ENCODE measurements around the gene HLA-DOB. TPM values are rescaled to one million over a fixed set of nuclear protein-coding genes. Genes with fewer than 3 reads are reported as not detected.

HLA-DOB gene
- total RNA-seq (2014; rRNA removed; shearing (Covaris generic); ENCODE audit: low replicate concordance) = not detected in 2 replicates

DNA sequence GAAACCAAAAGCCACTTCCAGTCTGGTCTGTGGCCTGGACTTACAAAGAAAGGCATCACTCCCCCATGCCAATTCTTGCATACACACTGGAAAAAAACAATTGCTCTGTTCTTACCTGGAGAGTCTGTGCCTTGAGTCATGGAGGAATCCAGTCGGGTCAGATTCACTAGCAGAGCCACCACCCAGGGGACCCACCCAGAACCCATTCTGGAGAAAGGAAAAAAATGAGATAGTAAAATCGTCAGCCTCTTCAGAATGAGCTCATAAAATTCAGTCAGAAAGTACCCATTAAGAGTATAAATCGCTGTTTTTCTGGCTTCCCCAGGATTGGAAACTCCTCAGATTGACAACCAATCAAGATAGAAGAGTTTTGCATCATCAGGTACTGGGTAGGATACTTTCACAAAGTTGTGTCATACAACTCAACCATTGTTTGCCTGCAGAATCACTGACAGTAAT, at the start of gene HLA-DOB:
HLA-DOB (minus strand) TSS at position 257 of the 459 bp plus-strand sequence; CDS start at position 206, 51 bp downstream.
- no peak for DNase-seq (ENCODE audit: low read depth)
- in situ Hi-C loops (cut with HindIII; ENCODE audit: low pct_unique_long_range_greater_than_20kb, low sequenced_read_pairs) = no loop called here

DNA sequence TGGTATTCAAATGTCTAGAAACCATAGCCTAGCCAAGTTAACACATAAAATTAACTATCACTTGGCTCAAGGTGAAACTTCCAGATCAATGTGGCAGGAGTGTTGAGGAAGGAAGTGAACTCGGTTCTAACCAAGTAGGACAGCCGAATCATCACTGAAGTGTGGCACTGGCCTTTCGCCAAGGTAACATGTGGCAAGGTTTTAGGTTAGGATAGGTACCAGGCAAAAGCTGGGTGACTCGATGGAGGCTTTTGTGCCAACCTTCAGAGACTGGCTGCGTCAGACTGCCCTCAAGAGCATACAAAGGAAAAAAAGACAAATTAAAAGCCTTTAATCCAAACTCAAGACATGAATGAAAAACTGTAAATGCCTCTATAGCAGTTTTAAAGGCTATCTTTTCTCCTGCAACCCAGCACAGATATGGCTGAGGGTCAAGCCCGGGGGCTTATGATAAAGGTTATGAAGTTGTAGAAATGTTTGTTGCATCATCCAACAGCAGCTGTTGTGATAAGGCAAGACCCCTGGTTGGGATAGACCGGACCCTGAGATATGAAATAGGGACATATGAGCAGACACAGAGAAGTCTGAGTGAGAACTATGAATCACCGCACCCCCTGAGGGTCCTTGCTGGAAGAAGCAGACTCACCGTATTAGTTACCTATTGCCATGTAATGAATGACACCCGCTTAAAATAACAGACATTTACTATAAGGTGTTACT, 49.1 kb upstream of the HLA-DOB start:
- in situ Hi-C loops (cut with HindIII; ENCODE audit: low pct_unique_long_range_greater_than_20kb, low sequenced_read_pairs) = no loop called here
- no peak for DNase-seq (ENCODE audit: low read depth)

DNA sequence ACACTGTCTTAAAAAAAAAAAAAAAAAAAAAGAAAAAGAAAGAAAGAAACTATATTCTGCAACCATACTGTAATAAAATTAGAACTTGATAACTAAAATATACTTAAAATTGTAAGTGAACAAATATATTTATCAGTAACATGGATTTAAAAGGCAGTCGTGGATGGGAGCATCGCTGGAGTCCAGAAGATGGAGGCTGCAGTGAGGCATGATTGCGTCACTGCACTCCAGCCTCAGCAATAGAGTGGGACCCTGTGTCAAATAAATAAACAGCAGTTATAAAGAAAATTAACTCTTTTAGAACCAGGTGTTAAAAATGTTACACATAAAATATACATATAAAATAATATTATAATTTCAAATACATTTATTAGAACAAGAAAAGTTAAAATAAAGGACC, 45.9 kb upstream of the HLA-DOB start:
- in situ Hi-C loops (cut with HindIII; ENCODE audit: low pct_unique_long_range_greater_than_20kb, low sequenced_read_pairs) = no loop called here
- no peak for DNase-seq (ENCODE audit: low read depth)

DNA sequence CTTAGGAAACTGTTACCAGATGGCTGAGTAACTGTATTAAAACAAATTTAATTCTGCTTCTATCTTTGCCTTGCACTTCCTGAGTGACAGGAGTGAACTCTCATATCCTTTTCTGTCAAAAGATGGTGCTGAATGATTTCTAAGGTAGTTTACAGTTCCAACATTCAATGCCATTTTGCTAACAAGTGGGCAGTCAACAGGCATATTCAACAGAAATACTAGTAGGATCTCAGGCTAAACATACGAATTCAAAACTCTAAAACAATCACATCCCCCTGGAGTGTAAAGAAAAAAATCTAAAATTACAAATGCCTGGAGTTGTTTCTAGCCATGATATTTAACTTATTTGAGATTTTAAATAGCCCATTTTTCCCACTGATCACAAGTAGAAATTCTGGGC, 43.9 kb upstream of the HLA-DOB start:
- in situ Hi-C loops (cut with HindIII; ENCODE audit: low pct_unique_long_range_greater_than_20kb, low sequenced_read_pairs) = no loop called here
- no peak for DNase-seq (ENCODE audit: low read depth)

DNA sequence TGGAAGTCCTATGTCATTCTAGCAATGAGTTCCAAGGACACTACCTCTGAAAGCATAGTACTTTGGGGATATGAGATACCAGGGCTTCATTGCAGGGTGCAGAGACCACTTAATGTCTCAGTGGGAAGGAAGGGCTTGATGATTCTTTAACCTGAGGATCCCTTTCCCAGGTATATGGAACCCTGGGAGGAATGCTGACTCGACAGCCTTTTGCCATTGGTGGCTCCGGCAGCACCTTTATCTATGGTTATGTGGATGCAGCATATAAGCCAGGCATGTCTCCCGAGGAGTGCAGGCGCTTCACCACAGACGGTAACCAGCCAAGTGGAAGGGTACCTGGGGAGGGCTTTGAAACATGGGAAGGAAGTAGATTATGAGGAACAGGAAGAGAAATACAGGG, 41.4 kb upstream of the HLA-DOB start:
- in situ Hi-C loops (cut with HindIII; ENCODE audit: low pct_unique_long_range_greater_than_20kb, low sequenced_read_pairs) = no loop called here
- DNase-seq (ENCODE audit: low read depth) = no peak

DNA sequence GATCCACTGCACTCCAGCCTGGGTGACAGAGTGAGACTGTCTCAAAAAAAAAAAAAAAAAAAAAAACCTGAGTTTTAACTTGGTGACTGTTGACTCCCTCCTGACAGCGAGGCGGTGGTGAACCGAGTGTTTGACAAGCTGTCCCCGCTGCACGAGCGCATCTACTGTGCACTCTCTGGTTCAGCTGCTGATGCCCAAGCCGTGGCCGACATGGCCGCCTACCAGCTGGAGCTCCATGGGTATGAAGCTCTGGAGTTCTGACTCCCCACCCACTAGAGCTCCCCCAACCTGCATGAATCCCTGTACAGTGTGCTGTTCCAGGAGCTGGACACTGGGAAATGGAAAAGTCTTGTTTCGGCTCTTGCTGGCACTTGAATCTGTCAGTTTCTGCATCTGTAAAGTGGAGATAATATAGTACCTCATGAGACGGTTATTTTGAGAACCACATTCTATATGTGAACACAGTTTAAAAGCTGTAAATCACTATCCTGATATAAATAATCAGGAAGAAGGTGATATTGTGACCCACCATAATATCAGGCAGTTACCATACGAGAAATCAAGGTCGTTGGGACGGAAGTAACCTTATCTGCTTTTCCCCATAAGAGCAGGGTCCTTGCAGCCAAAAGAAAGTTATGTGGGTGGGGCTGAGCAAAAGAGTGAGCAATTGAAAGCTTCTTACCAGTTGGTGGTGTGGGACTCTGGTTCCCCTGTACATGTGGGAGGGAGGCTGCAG, 40.5 kb upstream of the HLA-DOB start:
- in situ Hi-C loops (cut with HindIII; ENCODE audit: low pct_unique_long_range_greater_than_20kb, low sequenced_read_pairs) = no loop called here
- DNase-seq (ENCODE audit: low read depth) = no peak

DNA sequence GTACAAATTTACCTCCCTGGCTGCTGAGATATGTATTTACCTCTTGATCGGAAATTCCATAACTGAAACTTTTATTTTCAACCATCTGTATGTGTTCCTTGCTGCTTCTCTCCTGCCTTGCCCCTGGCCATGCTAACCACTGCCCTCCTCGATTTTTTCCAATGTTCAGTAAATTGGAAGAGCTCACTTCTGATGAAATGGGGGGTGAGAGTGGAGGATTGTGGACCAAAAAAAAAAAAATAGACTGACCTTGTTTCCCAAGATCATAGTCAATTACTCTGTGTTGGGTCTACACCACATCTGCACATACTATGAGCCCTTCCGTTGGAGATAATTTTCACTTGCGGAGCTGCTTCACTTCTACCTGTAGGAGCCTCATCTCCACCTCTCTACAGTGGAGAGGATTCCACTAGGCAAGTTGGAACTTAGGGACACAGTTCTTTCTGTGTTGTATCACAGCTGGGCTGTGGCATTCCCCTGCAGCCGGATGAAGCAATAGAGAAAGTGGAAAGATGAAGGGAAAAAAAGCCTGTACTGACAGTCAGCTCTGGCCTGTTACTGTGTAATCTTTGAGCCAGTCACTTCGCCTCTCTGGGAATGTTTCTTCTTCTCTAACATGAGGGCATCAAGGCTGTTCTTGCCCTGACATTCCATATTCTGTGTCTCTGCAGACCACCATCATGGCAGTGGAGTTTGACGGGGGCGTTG, 38.8 kb upstream of the HLA-DOB start:
- in situ Hi-C loops (cut with HindIII; ENCODE audit: low pct_unique_long_range_greater_than_20kb, low sequenced_read_pairs) = no loop called here
- no peak for DNase-seq (ENCODE audit: low read depth)

DNA sequence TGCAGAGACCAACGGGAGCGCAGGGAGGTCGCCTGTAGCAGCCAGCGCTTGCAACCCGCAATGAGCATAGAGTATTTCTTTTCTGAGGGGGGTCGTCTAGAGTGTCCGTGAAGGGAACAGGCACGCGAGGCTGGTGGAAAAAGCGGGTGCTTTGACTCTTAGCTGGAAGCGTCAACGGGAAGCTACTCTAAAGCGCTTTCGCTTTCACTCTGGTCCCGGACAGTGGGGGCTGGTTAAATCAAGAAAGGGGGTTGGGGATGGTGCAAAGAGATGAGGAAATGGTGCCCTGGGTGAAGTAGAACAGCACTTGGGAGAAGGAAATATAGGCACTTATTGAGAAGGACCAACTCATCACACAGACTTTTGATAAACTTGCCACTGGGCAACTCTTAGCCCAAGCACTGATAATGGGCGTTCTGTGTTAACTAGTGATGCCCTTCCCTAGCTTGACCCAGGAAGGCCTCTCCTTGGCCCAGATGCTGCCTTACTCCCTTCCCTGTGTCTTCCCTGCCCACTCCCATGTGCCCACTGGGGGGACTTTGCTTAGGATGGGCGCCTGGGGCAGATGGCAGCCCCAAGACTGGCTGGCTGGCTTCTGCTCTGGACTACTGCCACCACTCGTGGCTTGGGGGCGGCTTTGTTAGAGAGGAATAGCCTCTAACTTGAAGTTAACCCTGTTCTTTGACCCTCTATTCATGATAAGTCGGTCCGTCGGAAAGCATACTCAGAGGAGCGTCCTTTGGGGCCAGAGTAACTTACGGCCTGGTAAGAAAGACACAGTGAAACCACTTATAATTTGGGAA, 37.8 kb upstream of the HLA-DOB start:
- no peak for DNase-seq (ENCODE audit: low read depth)
- in situ Hi-C loops (cut with HindIII; ENCODE audit: low pct_unique_long_range_greater_than_20kb, low sequenced_read_pairs) = no loop called here

DNA sequence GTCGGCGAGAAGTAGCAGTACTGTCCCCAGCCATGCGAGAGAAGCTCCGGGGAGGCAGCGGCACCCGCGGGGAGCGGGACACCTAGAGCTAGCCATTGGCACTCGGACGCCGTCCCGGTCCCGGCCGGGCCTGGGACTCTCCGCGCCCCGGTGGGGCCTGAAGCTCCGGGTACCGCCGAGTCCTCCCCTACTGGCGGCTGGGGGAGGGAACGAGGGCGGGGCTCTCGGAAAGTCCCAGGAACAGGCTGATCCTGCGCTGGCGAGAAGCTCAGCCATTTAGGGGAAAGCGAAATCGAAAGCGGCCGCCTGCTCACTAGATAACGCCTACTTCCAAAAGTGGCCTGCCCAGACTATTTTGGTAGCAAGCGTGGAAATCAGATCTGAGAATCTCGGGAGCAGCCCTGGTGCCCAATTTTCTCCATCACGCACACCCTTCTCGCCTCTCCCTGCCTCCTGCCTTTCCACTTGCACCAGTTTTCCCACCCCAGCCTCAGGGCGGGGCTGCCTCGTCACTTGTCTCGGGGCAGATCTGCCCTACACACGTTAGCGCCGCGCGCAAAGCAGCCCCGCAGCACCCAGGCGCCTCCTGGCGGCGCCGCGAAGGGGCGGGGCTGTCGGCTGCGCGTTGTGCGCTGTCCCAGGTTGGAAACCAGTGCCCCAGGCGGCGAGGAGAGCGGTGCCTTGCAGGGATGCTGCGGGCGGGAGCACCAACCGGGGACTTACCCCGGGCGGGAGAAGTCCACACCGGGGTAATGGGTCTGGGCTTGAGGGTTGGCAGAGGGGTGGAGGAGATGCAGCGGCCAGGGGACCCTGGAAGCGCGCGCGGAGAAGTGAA, 37.0 kb upstream of the HLA-DOB start, which contains the start of the genes PSMB9 and TAP1:
PSMB9 (plus strand) TSS at position 652 of the 835 bp plus-strand sequence; CDS start at position 690, 38 bp downstream.
TAP1 (minus strand) TSS at position 164 of the 835 bp plus-strand sequence; CDS start at position 96, 68 bp downstream.
- DNase-seq (ENCODE audit: low read depth) = peak; percentile 97
- in situ Hi-C loops (cut with HindIII; ENCODE audit: low pct_unique_long_range_greater_than_20kb, low sequenced_read_pairs) = no loop called here

DNA sequence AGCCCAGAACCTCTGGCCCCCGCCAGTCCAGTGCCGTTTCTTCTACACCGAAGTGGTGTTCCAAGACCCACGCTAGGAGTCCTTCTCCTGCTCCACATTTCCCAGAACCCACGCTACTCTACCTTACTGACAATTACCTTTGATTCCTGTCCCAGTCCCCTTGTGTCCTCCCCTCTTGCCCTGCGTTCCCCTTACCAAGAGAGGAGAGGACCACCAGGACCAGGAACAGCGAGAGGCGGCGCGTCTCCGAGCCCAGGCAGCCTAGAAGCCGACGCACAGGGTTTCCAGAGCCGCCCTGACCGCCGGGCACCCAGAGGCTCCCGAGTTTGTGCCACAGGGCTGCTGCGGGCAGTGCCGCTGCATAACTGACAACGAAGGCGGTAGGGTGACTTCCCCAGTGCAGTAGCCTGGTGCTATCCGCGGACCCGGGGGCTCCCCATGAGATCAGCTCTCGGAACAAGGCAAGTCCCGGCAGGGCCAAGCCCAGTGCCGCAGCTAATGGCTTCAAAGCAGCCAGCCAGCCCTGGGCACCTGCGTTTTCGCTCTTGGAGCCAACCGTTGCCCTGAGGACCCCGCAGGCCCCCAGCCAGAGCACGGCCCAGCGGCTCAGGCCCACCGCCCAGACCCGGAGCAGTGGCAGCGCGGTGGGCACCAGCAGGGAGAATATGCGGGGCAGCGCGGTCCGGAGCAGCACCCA, 36.2 kb upstream of the HLA-DOB start:
- in situ Hi-C loops (cut with HindIII; ENCODE audit: low pct_unique_long_range_greater_than_20kb, low sequenced_read_pairs) = no loop called here
- DNase-seq (ENCODE audit: low read depth) = no peak

DNA sequence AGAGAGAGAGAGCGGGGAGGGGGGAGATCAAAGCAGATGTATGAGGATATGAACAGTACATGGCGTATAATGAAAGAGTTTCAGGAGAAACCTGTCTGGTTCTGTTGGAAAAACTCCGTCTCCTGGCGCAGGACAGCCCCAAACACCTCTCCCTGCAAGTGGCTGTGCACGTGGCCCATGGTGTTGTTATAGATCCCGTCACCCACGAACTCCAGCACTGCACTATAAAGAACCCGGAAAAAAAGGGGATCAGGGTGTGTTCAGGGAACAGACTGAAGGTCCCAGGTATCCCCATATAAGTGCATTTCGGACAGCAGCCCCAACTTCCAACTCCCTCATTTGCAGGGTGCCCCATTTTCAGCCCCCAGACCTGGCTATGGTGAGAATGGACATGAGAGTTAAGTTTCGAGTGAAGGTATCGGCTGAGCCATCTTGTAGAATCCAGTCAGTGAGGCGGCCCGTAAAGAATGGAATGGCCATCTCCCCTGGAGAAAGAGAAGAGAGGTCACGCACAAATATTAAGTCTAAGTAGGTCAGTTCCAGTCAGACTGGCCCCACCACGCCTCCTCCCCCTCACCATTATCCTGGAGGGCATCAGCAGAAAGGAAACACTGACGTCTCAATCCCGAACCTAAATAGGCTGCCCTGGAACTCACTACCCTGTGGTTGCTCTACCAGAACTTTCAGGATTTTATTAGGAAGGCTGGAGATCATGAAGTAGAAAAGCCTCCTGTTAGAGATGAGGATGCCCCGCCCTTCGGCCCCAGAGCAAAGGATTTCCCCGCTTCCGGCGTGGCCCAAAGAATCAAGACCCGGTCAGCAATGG, 35.4 kb upstream of the HLA-DOB start:
- in situ Hi-C loops (cut with HindIII; ENCODE audit: low pct_unique_long_range_greater_than_20kb, low sequenced_read_pairs) = no loop called here
- DNase-seq (ENCODE audit: low read depth) = no peak

DNA sequence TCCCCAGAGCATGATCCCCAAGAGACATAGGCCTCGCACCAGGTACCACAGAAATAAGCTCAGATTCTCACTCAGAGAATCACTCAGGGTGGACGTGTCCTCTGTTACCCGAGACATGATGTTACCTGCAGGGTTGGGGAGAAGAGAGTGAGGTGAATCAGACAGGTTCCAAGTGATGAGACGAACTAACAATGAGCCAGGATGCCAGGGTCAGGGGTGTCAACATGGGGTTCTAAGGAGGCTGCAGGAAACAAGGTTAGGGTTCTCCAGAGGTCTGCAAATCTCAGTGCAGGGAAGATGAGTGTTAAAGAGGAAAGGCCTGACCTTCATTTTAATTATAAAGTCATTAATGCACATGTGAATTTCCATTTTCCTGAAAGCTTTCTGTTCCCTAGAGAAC, 34.2 kb upstream of the HLA-DOB start:
- no peak for DNase-seq (ENCODE audit: low read depth)
- in situ Hi-C loops (cut with HindIII; ENCODE audit: low pct_unique_long_range_greater_than_20kb, low sequenced_read_pairs) = no loop called here

DNA sequence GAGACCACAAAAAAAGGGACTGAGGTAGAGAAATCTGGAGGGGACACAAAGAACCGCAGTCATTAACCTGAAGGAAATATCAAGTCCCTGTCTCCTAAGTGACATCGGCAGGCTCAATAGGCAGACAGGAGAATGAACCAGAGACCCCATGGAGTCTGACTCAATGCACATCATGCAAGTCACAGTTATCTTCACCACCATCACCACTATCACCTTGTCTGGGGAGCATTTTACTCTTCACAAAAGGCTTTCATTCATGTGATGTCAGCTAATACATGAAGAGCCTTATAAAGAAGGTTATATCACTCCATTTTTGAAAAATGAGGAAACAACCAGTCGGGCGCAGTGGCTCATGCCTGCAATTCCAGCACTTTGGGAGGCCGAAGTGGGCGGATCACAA, 32.3 kb upstream of the HLA-DOB start:
- DNase-seq (ENCODE audit: low read depth) = no peak
- in situ Hi-C loops (cut with HindIII; ENCODE audit: low pct_unique_long_range_greater_than_20kb, low sequenced_read_pairs) = no loop called here

DNA sequence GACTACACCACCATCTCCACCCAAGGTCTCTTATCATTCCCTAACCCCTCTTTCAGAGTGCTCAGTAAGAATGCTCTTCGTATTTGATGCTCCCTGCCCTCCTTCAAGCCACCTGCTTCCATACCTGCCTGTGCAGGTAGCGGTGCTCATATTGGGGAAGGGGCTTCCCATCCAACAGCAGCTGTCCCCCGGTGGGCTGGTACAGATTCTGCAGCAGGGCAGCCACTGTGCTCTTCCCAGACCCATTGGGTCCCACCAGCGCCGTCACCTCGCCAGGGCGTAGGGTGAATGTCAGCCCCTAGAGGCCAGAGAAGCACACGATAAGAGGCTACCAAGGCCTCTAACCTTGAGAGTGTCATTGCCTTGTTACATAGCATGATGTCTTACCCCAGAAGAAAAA, 31.0 kb upstream of the HLA-DOB start:
- in situ Hi-C loops (cut with HindIII; ENCODE audit: low pct_unique_long_range_greater_than_20kb, low sequenced_read_pairs) = no loop called here
- DNase-seq (ENCODE audit: low read depth) = no peak

DNA sequence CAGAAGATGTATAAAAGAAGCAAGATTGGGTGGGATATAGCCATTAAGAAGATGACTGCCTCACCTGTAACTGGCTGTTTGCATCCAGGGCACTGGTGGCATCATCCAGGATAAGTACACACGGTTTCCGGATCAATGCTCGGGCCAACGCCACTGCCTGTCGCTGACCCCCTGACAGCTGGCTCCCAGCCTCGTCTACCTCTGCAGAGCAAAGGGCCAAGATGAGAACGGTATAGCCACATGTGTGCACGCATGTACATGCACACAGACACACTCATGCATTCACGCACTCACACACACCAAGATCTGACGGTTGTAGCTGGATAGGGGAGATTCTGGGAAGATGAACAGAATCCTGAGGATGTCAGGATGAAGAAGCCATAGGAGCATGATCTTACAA, 30.2 kb upstream of the HLA-DOB start:
- DNase-seq (ENCODE audit: low read depth) = no peak
- in situ Hi-C loops (cut with HindIII; ENCODE audit: low pct_unique_long_range_greater_than_20kb, low sequenced_read_pairs) = no loop called here

DNA sequence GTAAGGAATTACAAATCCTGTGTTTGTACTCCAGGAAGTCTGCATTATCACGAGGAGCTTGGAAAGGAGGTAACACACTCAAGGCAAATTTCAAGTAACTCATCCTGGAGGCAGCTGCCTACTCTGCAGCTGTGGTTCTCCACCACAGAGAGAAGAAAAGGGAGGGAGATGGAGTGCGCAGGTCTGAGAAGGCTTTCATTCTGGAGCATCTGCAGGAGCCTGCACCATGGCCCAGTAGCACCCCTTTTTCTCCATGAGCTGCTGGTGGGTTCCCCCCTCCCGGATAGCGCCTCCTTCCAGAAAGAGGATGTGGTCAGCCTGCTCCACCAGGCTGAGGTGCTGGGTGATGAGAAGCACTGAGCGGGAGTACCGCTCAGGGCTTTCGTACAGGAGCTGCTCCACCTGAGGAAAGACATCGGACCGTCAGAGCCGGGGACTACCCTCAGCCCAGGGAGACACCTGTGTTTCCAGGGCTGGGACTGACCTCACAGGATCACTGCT, 28.6 kb upstream of the HLA-DOB start:
- no peak for DNase-seq (ENCODE audit: low read depth)
- in situ Hi-C loops (cut with HindIII; ENCODE audit: low pct_unique_long_range_greater_than_20kb, low sequenced_read_pairs) = no loop called here

All from Caki2 (cell line).